ENCODE results near the gene PNMA1.

The PNMA1 gene

GRCh38 chr14:73728717-73729330, 14.6 kb upstream of the PNMA1 start:
- TF ChIP-seq CTCF (conservative IDR thresholded peaks at IDR 0.05), result peak; percentile 86
- H3K27ac ChIP-seq, result peak overlapping the region; percentile 39

- H3K27ac ChIP-seq, result peak overlapping the region; percentile 46; the same call in 1 of the 2 replicates
Observed at GRCh38 chr14:73727166-73727565, 13.0 kb upstream of the PNMA1 start.

GRCh38 chr14:73726025-73726961, 12.1 kb upstream of the PNMA1 start:
- H3K27ac ChIP-seq, result peak overlapping the region; percentile 46
- no peak for TF ChIP-seq CTCF (conservative IDR thresholded peaks at IDR 0.05)

More at GRCh38 chr14:73727166-73727565, 13.0 kb upstream of the PNMA1 start:
- no peak for TF ChIP-seq CTCF (conservative IDR thresholded peaks at IDR 0.05)

GRCh38 chr14:73725116-73726024, 11.2 kb upstream of the PNMA1 start:
- TF ChIP-seq CTCF (conservative IDR thresholded peaks at IDR 0.05), result no peak
- peak overlapping the region; percentile 46 for H3K27ac ChIP-seq

GRCh38 chr14:73724696-73725095, 10.5 kb upstream of the PNMA1 start:
- peak overlapping the region; percentile 46 for H3K27ac ChIP-seq
- no peak for TF ChIP-seq CTCF (conservative IDR thresholded peaks at IDR 0.05)

- peak; percentile 30 for TF ChIP-seq CTCF (conservative IDR thresholded peaks at IDR 0.05)
- peak overlapping the region; percentile 46 for H3K27ac ChIP-seq
Observed at GRCh38 chr14:73723797-73724661, 9.8 kb upstream of the PNMA1 start.

All from VCaP (cell line).